Right lobe of liver (tissue), 4 donors: Measurements from ENCODE around the gene RPS14.

Experiments used
- CTCF ChIP-seq, 4 donors: fragments of 200-600 bp in 3 of 4; fragments of 450-650 bp in 1 of 4; IDR thresholded peaks; one replicate each; pipeline versions ENCODE4 v1.5.1 to v1.8.0; 2016 to 2022; ENCODE audit warnings: antibody characterized with exemption in 4 of 4, mild to moderate bottlenecking in 2 of 4
- POLR2A ChIP-seq: fragments of 450-650 bp; IDR thresholded peaks from one replicate; pipeline ENCODE4 v1.6.1; 2017; ENCODE audit warnings: antibody characterized with exemption, mild to moderate bottlenecking
- donor health status: DM: no; HTN: no; CAD: no.
- donor health status: DM: no; HTN: no; CAD: no.
- donor health status: DM: no; HTN: yes; CAD: no.

GRCh38 chr5:150406723-150407095, 42.8 kb downstream of the RPS14 start:
- TF ChIP-seq CTCF (IDR thresholded peaks at IDR 0.05) (no peak), POLR2A (no peak)
